ENCODE measurements around the gene CRB2. TPM values are rescaled to one million over a fixed set of nuclear protein-coding genes. Genes with fewer than 3 reads are reported as not detected.

The CRB2 gene
- total and polyA plus RNA-seq, 2 donors (not counting 3 experiments of a cell fraction or from before 2014, with no cell fraction given), result not detected

GRCh38 chr9:123425261-123425821, 69.3 kb downstream of the CRB2 start:
- dilution Hi-C loops (cut with MboI; ENCODE audit: extremely low pct_ligation_motif_present, low sequenced_read_pairs) (no loop called here), intact Hi-C loops (cut with micrococcal nuclease) (no loop called here)
- CTCF ChIA-PET, result no interaction called here
- Histone ChIP-seq H3K9me1 (replicated peaks; ENCODE audit: control insufficient read depth, extremely low read depth, insufficient read depth, low read length) (no peaks in the 10 kb centered on the region), H3K9ac (replicated peaks; ENCODE audit: extremely low read depth, insufficient read depth, low read length) (no peak overlapping the region), H4K20me1 (replicated peaks; ENCODE audit: control insufficient read depth, extremely low read depth, insufficient read depth, low read length) (no peaks in the 10 kb centered on the region), H3K27ac (ENCODE audit: insufficient read depth, low read depth, low read length) (no peak overlapping the region), H3K27me3 (ENCODE audit: control insufficient read depth in 2 of 2, insufficient read depth in 2 of 2, low read length in 2 of 2) (no peaks in the 10 kb centered on the region), H3K4me1 (ENCODE audit: control insufficient read depth, extremely low read depth, insufficient read depth, low read length) (no peaks in the 10 kb centered on the region), H3K36me3 (ENCODE audit: control insufficient read depth in 2 of 2, extremely low read depth in 1 of 2, insufficient read depth in 2 of 2, low read length in 2 of 2) (no peaks in the 10 kb centered on the region), H3K4me2 (ENCODE audit: insufficient read depth, low read length) (no peak overlapping the region), H3K4me3 (replicated peaks in 1 of 3; ENCODE audit: insufficient read depth in 1 of 3, low read depth in 1 of 3, low read length in 3 of 3) (no peak overlapping the region), H3K79me2 (ENCODE audit: control insufficient read depth, insufficient read depth, low read length) (no peaks in the 10 kb centered on the region), H3K9me3 (replicated peaks; ENCODE audit: control insufficient read depth, insufficient read depth, low read length) (no peaks in the 10 kb centered on the region), H2AFZ (ENCODE audit: low read depth, low read length) (no peak overlapping the region)
- POLR2A ChIA-PET, result no interaction called here
- no peak for DNase-seq (ENCODE audit: low read depth, low spot score)
- no peak for TF ChIP-seq JUN (IDR thresholded peaks at IDR 0.05; ENCODE audit: borderline replicate concordance, insufficient read depth, insufficient read length, low read depth)
- TF ChIP-seq EZH2 (IDR thresholded peaks at IDR 0.05; ENCODE audit: borderline replicate concordance, low read depth, low read length, severe bottlenecking), result no peak
- TF ChIP-seq CTCF (IDR thresholded peaks at IDR 0.05; ENCODE audit: extremely low read depth in 1 of 2, insufficient read depth in 1 of 2, low read depth in 1 of 2, low read length in 2 of 2), result no peak
- no peak for TF ChIP-seq MYC (IDR thresholded peaks at IDR 0.05; ENCODE audit: low read depth, low read length)
- no peak for FAIRE-seq
- no TSS peak for BruUV-seq (replicated peaks)

DNA sequence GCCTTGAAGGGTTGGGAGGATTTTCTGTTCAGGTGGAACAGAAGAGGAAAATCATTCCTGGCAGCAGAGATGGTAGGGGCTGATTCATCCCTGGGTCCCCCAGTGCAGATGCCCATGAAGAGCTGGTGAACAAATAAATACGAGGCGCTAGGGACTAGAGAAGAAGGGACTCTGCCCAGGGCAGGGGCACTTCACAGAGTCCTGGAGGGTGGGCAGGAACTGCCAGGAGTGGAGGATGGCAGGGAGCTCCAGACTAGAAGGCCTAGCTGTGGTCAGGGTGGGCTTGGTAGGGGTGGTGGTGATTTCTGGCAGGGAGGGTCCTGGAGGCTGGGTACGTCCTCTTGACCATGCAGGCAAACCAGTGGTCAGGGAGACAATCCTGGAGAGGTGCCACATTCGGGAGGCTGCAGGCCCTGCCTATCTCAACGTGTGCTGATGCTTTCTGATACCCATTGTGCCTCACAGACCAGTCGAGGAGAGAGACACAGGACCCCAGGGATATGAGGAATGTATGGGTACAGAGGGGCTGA, 69.9 kb downstream of the CRB2 start:
- Histone ChIP-seq H3K27me3 (ENCODE audit: control insufficient read depth in 2 of 2, insufficient read depth in 2 of 2, low read length in 2 of 2) (no peaks in the 10 kb centered on the region), H3K36me3 (ENCODE audit: control insufficient read depth in 2 of 2, extremely low read depth in 1 of 2, insufficient read depth in 2 of 2, low read length in 2 of 2) (no peaks in the 10 kb centered on the region), H3K4me2 (ENCODE audit: insufficient read depth, low read length) (no peak overlapping the region), H3K27ac (ENCODE audit: insufficient read depth, low read depth, low read length) (no peak overlapping the region), H3K9me1 (replicated peaks; ENCODE audit: control insufficient read depth, extremely low read depth, insufficient read depth, low read length) (no peaks in the 10 kb centered on the region), H3K9me3 (replicated peaks; ENCODE audit: control insufficient read depth, insufficient read depth, low read length) (no peaks in the 10 kb centered on the region), H3K9ac (replicated peaks; ENCODE audit: extremely low read depth, insufficient read depth, low read length) (no peak overlapping the region), H2AFZ (ENCODE audit: low read depth, low read length) (no peak overlapping the region), H4K20me1 (replicated peaks; ENCODE audit: control insufficient read depth, extremely low read depth, insufficient read depth, low read length) (no peaks in the 10 kb centered on the region), H3K4me1 (ENCODE audit: control insufficient read depth, extremely low read depth, insufficient read depth, low read length) (no peaks in the 10 kb centered on the region), H3K79me2 (ENCODE audit: control insufficient read depth, insufficient read depth, low read length) (no peaks in the 10 kb centered on the region), H3K4me3 (replicated peaks in 1 of 3; ENCODE audit: insufficient read depth in 1 of 3, low read depth in 1 of 3, low read length in 3 of 3) (no peak overlapping the region)
- BruUV-seq (replicated peaks), result no TSS peak
- no peak for TF ChIP-seq MYC (IDR thresholded peaks at IDR 0.05; ENCODE audit: low read depth, low read length)
- TF ChIP-seq, protein P1, sequence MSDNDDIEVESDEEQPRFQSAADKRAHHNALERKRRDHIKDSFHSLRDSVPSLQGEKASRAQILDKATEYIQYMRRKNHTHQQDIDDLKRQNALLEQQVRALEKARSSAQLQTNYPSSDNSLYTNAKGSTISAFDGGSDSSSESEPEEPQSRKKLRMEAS (IDR thresholded peaks at IDR 0.05; ENCODE audit: insufficient read depth, insufficient read length), result no peak
- no peak for TF ChIP-seq GATA2 (IDR thresholded peaks at IDR 0.05; ENCODE audit: insufficient read depth, insufficient read length, low read depth, low read length)
- TF ChIP-seq EZH2 (IDR thresholded peaks at IDR 0.05; ENCODE audit: borderline replicate concordance, low read depth, low read length, severe bottlenecking), result no peak
- TF ChIP-seq FOS (IDR thresholded peaks at IDR 0.05; ENCODE audit: borderline replicate concordance, insufficient read depth, low read length), result no peak
- TF ChIP-seq CTCF (IDR thresholded peaks at IDR 0.05; ENCODE audit: extremely low read depth in 1 of 2, insufficient read depth in 1 of 2, low read depth in 1 of 2, low read length in 2 of 2), result no peak
- no peak for TF ChIP-seq POLR2A (IDR thresholded peaks at IDR 0.05; ENCODE audit: low read depth, low read length)
- no peak for TF ChIP-seq POLR2AphosphoS5 (IDR thresholded peaks at IDR 0.05; ENCODE audit: insufficient read depth, low read depth, low read length)
- TF ChIP-seq JUN (IDR thresholded peaks at IDR 0.05; ENCODE audit: borderline replicate concordance, insufficient read depth, insufficient read length, low read depth), result no peak
- dilution Hi-C loops (cut with MboI; ENCODE audit: extremely low pct_ligation_motif_present, low sequenced_read_pairs), result no loop called here
- CTCF ChIA-PET, result interaction anchor here (1.4 kb wide), 1 partner anchor 76 kb away, joined by 4 read pairs; no protein-coding TSS in a partner anchor
- intact Hi-C loops (cut with micrococcal nuclease), result no loop called here
- POLR2A ChIA-PET, result no interaction called here
- FAIRE-seq (no peak), DNase-seq (ENCODE audit: low read depth, low spot score) (no peak)
